Ovary (tissue), 9 donors: ENCODE data around the gene TNKS2. TPM values are rescaled to one million over a fixed set of nuclear protein-coding genes. Genes with fewer than 3 reads are reported as not detected.

Experiments used
- DNase-seq, 5 donors: peaks; one replicate each; pipeline ENCODE4 v3.0.0-alpha.2; 2019 to 2020
- H3K27ac ChIP-seq, 2 donors: fragments of 200-600 bp; one replicate each; pipeline versions ENCODE4 v1.5.1 to v1.8.0; 2019 to 2022
- H3K27me3 ChIP-seq: fragments of 200-600 bp; one replicate; pipeline ENCODE4 v1.8.0; 2022
- H3K36me3 ChIP-seq: fragments of 200-600 bp; sonication (generic); one replicate; pipeline ENCODE4 v1.5.1; 2019
- H3K4me1 ChIP-seq: one replicate; pipeline ENCODE4 v1.8.1; 2013; ENCODE audit warnings: mild to moderate bottlenecking, moderate library complexity; ENCODE audit not compliant: insufficient read depth
- H3K4me3 ChIP-seq: fragments of 200-600 bp; sonication (generic); one replicate; pipeline ENCODE4 v1.5.1; 2017
- H3K9me3 ChIP-seq, 2 donors: fragments of 200-600 bp in 1 of 2; sonication (generic) in 1 of 2; one replicate each; pipeline versions ENCODE4 v1.5.1 to v1.8.1; 2013 to 2019; ENCODE audit warnings: mild to moderate bottlenecking in 1 of 2, moderate library complexity in 1 of 2
- CTCF ChIP-seq, 3 donors: fragments of 450-650 bp in 2 of 3; fragments of 200-600 bp in 1 of 3; IDR thresholded peaks; one replicate each; pipeline versions ENCODE4 v1.5.1 to v1.8.0; 2016 to 2022; ENCODE audit warnings: antibody characterized with exemption in 3 of 3, mild to moderate bottlenecking in 1 of 3
- EP300 ChIP-seq: sonication (generic); formaldehyde crosslinking; IDR thresholded peaks from one replicate; pipeline ENCODE4 v1.6.1; 2017; ENCODE audit warnings: antibody characterized with exemption
- POLR2A ChIP-seq: fragments of 450-650 bp; IDR thresholded peaks from one replicate; pipeline ENCODE4 v1.6.1; 2017; ENCODE audit warnings: antibody characterized with exemption, mild to moderate bottlenecking, moderate library complexity
- WGBS, 3 donors: extraction: QIAGEN DNeasy Blood & Tissue Kit in 1 of 3; methylation state at CpG; one replicate each; pipeline versions ENCODE4 v1.1.5 to v1.1.7; 2013 to 2017; 5-methylcytosine and 5-hydroxymethylcytosine counted together
- intact Hi-C, 4 donors: fragments of 100-400 bp; cut with DNase I; formaldehyde crosslinking; loops; one replicate each; pipeline versions ENCODE4 v1.11.0 to v1.15.1; 2022 to 2023
- polyA plus RNA-seq, 2 donors: library from polyadenylated mRNA; stranded (reverse); fragments of 200-250 nt in 1 of 2; fragments of 350-450 nt in 1 of 2; fragmentation: Illumina TruSeq in 1 of 2; extraction: RNeasy Lipid Tissue Mini Kit (QIAGEN cat#74804) in 1 of 2; gene quantifications; one replicate each; pipeline ENCODE4 v1.2.3, GENCODE V29; 2013 to 2014
- total RNA-seq, 7 donors: library from RNA; depleted of rRNA in 2 of 7; stranded (reverse); fragments of >200 nt in 2 of 7; fragmentation: NEBNext Ultra II Directional in 3 of 7; extraction: Animal tissue kit (Norgen Biotek cat#: 25700) in 3 of 7; gene quantifications; one replicate each; pipeline versions ENCODE4 v1.1.0 to v1.2.4, GENCODE V29; 2016 to 2023
- donor health status: DM: no; HTN: no; CAD: no; lungs with moderate emphysema.
- donor health status: DM: no; HTN: no; CAD: no.
- donor health status: Bipolar disorder and iron deficiency.
- donor health status: DM: yes; HTN: yes; CAD: no.
- donor health status: DM: no; HTN: no; CAD: no.
- donor health status: DM: yes; HTN: yes; CAD: no.

The TNKS2 gene
- total and polyA plus RNA-seq, 9 donors, result 19.4 to 52.6 (median 42.8) TPM

GRCh38 chr10:91774571-91774970 lies 23.7 kb upstream of the TNKS2 start:
- no peaks in the 10 kb centered on the region for H3K36me3 ChIP-seq
- H3K27me3 ChIP-seq, result no peaks in the 10 kb centered on the region
- TF ChIP-seq CTCF (IDR thresholded peaks at IDR 0.05) (no peak), POLR2A (no peak), EP300 (no peak)
- intact Hi-C loops, result no loop called here
- no peak overlapping the region for H3K27ac ChIP-seq
- 86 to 95% (median 90%) methylated on average over 2 of the region's 2 CpGs for WGBS, 3 donors
- no peak overlapping the region for H3K4me3 ChIP-seq
- no peak for DNase-seq
- H3K9me3 ChIP-seq, result no peaks in the 10 kb centered on the region
- no peaks in the 10 kb centered on the region for H3K4me1 ChIP-seq

GRCh38 chr10:91775731-91776130 lies 22.5 kb upstream of the TNKS2 start:
- Histone ChIP-seq H3K9me3 (no peaks in the 10 kb centered on the region), H3K27me3 (no peaks in the 10 kb centered on the region), H3K27ac (no peak overlapping the region), H3K4me1 (no peaks in the 10 kb centered on the region), H3K4me3 (no peak overlapping the region), H3K36me3 (no peaks in the 10 kb centered on the region)
- TF ChIP-seq POLR2A (no peak), CTCF (IDR thresholded peaks at IDR 0.05) (no peak), EP300 (no peak)
- intact Hi-C loops, result no loop called here
- no peak for DNase-seq
- 83 to 91% (median 84%) methylated on average over 2 of the region's 2 CpGs for WGBS, 3 donors

GRCh38 chr10:91776266-91776665 lies 22.0 kb upstream of the TNKS2 start:
- H3K36me3 ChIP-seq, result no peaks in the 10 kb centered on the region
- H3K4me3 ChIP-seq, result no peak overlapping the region
- H3K4me1 ChIP-seq, result no peaks in the 10 kb centered on the region
- H3K27me3 ChIP-seq, result no peaks in the 10 kb centered on the region
- intact Hi-C loops, result no loop called here
- H3K27ac ChIP-seq, result no peak overlapping the region
- DNase-seq, result no peak
- WGBS, 3 donors, result 93 to 97% (median 95%) methylated on average over 3 of the region's 3 CpGs
- H3K9me3 ChIP-seq, result no peaks in the 10 kb centered on the region
- TF ChIP-seq EP300 (no peak), POLR2A (no peak), CTCF (IDR thresholded peaks at IDR 0.05) (no peak)

GRCh38 chr10:91778485-91778884 lies 19.7 kb upstream of the TNKS2 start:
- Histone ChIP-seq H3K27ac (no peak overlapping the region), H3K36me3 (no peaks in the 10 kb centered on the region), H3K4me3 (no peak overlapping the region), H3K9me3 (no peaks in the 10 kb centered on the region), H3K27me3 (no peaks in the 10 kb centered on the region), H3K4me1 (no peaks in the 10 kb centered on the region)
- intact Hi-C loops, result no loop called here
- no peak for TF ChIP-seq POLR2A
- TF ChIP-seq CTCF (IDR thresholded peaks at IDR 0.05), result no peak
- no peak for TF ChIP-seq EP300
- no peak for DNase-seq
- 34 to 42% (median 35%) methylated on average over 1 of the region's 1 CpG for WGBS, 3 donors
